Fibroblast of the aortic adventitia (primary cell): ENCODE measurements around the gene DMBX1. TPM values are rescaled to one million over a fixed set of nuclear protein-coding genes. Genes with fewer than 3 reads are reported as not detected.

ENCODE experiments used
- DNase-seq: peaks from one replicate; pipeline ENCODE4 v3.0.0-alpha.2; 2010; ENCODE audit warnings: low read depth
- H3K4me3 ChIP-seq: 2 replicates; pipeline ENCODE4 v1.5.1; 2011; ENCODE audit warnings: low read depth, mild to moderate bottlenecking, control low read depth, low read length, moderate library complexity
- total RNA-seq: library from RNA; depleted of rRNA; stranded (reverse); fragments of >200 nt; gene quantifications from 2 replicates; pipeline ENCODE4 v1.2.3, GENCODE V29; 2012; ENCODE audit warnings: low replicate concordance
- TF ChIP-seq, protein P1 (sequence below): IDR thresholded peaks from 2 replicates; pipeline ENCODE4 v1.5.1; 2011; ENCODE audit warnings: mild to moderate bottlenecking, low read length, control low read depth, inconsistent platforms; ENCODE audit not compliant: insufficient read depth

Gene DMBX1
- total RNA-seq, 1 donor, result not detected

DNA sequence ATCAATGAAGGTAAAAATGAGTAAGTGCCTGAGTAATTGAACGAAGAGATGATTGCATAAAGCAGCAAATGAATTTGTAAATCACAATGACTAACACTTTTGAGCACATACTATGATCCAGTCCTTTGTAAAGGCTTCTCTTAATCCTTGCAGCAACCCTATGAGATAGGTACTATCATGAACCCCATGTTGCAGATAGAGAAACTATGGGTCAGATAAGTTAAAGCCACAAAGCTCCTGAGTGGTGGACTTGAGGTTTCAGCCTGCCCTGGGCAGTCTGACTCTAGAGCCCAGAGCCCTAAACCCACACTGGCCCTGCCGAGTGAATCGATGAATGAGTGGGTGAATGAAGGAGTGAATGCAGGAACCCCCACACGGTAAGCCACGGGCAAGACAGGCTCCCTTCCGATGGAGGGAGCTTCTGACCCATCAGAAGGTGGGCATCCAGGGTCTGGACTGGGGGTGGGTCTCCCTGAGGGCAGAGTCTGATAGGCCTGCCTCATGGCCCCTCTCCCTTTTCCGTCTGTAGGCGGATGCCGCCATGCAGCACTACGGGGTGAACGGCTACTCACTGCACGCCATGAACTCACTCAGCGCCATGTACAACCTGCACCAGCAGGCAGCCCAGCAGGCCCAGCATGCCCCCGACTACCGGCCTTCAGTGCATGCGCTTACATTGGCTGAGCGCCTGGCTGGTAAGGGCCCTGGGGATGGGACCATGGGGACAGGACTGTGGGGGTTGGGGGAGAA lies 17.0 kb downstream of the DMBX1 start:
- DNase-seq, result no peak
- no peak overlapping the region for H3K4me3 ChIP-seq
- TF ChIP-seq, protein P1, sequence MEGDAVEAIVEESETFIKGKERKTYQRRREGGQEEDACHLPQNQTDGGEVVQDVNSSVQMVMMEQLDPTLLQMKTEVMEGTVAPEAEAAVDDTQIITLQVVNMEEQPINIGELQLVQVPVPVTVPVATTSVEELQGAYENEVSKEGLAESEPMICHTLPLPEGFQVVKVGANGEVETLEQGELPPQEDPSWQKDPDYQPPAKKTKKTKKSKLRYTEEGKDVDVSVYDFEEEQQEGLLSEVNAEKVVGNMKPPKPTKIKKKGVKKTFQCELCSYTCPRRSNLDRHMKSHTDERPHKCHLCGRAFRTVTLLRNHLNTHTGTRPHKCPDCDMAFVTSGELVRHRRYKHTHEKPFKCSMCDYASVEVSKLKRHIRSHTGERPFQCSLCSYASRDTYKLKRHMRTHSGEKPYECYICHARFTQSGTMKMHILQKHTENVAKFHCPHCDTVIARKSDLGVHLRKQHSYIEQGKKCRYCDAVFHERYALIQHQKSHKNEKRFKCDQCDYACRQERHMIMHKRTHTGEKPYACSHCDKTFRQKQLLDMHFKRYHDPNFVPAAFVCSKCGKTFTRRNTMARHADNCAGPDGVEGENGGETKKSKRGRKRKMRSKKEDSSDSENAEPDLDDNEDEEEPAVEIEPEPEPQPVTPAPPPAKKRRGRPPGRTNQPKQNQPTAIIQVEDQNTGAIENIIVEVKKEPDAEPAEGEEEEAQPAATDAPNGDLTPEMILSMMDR, result no peak

DNA sequence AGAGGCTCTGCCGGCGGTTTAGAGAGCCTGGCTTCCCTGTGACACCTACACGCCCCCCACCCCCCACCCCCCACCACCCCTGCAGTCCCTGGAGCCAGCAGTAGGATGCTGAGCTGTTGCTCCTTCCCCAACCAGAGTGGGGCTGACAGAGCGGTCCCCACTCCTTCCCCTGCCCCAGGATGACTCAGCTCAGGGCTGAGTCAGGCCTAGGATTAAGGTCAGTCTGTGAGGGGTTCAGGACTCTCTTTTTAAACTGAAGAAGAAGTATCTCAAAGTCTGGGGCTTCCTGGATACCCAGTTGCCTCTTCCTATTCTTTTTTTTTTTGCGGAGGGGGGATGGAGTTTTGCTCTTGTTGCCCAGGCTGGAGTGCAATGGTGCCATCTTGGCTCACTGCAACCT lies 19.1 kb downstream of the DMBX1 start:
- no peak for DNase-seq
- TF ChIP-seq, protein P1, result no peak
- no peak overlapping the region for H3K4me3 ChIP-seq

DNA sequence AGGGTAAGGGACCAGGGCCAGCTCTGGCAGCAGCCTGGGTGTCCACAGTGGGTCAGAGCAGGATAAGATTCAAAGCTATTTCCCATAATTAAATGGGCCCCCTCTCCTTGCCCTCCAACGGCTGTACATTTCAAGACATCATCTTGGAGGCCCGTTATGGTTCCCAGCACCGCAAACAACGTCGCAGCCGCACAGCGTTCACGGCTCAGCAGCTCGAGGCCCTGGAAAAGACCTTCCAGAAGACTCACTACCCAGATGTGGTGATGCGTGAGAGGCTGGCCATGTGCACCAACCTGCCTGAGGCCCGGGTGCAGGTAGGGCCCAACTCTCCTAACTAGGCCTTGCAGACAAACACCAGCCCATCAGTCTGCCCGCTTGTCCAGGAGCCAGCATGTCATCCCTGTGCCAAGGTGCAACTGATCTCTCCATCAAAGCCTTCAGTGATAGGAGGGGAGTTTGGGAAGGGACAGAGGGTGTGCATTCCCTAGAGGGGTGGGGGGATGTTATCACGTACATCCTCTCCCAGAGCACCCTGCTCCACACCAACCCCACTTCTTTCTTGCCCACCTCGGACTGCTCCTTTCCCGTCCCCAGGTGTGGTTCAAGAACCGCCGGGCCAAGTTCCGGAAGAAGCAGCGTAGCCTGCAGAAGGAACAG lies 20.8 kb downstream of the DMBX1 start:
- no peak for DNase-seq
- TF ChIP-seq, protein P1, result no peak
- no peak overlapping the region for H3K4me3 ChIP-seq

DNA sequence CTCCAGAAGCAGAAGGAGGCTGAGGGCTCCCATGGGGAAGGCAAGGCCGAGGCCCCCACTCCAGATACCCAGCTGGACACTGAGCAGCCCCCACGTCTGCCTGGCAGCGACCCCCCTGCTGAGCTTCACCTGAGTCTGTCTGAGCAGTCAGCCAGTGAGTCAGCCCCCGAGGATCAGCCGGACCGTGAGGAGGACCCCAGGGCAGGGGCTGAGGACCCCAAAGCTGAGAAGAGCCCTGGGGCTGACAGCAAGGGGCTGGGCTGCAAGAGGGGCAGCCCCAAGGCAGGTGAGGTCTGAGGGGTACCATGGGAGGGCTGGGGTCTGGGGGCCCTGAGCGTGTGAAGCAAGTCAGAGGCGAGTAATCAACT lies 21.3 kb downstream of the DMBX1 start:
- TF ChIP-seq, protein P1, result no peak
- no peak overlapping the region for H3K4me3 ChIP-seq
- DNase-seq, result no peak

DNA sequence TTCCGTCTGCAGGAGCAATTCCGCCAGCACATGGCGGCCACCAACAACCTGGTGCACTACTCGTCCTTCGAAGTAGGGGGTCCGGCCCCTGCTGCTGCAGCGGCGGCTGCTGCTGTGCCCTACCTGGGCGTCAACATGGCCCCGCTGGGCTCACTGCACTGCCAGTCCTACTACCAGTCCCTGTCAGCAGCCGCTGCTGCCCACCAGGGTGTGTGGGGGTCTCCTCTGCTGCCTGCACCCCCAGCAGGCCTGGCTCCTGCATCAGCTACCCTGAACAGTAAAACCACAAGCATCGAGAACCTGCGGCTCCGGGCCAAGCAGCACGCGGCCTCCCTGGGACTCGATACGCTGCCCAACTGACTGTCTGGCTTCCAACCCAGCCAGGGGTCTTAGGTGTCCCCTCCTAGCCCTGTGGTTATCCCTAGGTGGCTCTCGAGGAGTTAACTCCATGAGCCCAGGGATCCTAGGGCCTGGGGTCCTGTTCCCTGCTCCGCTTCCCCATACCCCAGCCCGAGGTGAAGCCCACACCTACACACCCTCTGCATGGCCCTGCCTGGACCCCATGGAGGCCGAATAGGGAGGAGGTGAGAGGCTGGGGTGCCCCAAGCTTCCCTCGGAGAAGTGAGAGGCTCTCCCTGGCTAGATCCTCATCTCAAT lies 22.6 kb downstream of the DMBX1 start:
- no peak for DNase-seq
- H3K4me3 ChIP-seq, result no peak overlapping the region
- TF ChIP-seq, protein P1, result no peak

DNA sequence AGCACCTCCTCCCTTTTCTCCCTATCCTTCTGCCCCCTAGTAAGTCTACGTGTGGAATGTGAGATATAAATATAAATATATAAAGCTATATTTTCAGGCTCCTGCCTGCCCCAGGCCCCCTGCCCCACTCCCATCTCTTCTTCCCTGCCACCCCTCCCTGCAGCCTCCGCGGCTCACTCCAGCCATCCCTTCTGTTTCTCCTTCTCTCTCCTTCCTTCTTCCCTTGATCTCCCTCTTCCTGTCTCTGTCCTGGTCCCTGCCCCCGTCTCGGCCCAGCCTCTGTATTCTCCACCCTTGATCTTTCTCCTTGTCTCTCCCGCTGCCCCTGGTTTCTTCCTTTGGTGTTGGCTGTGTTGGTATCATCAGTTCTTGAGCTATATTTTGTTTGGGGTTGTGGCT lies 23.2 kb downstream of the DMBX1 start:
- no peak overlapping the region for H3K4me3 ChIP-seq
- no peak for DNase-seq
- TF ChIP-seq, protein P1, result no peak
